Measurements from ENCODE around the gene SRR.

DNA sequence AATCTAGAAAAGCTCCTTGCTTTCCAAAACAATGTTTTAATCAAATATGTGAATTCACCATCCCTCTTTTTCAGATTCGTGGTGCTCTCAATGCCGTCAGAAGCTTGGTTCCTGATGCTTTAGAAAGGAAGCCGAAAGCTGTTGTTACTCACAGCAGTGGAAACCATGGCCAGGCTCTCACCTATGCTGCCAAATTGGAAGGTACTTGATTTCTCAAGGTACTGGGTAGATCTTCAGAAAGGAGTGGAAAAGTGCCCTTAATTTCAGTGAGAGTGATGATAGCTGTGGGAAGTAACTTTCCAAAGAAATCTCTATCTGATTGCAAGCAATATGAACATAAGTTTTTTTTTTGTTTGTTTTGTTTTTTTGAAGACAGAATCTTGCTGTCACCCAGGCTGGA is 14.0 kb downstream of the SRR start:
- TF ChIP-seq, protein P1, sequence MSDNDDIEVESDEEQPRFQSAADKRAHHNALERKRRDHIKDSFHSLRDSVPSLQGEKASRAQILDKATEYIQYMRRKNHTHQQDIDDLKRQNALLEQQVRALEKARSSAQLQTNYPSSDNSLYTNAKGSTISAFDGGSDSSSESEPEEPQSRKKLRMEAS (IDR thresholded peaks at IDR 0.05; ENCODE audit: low read depth, low read length): no peak
- TF ChIP-seq, protein P2, sequence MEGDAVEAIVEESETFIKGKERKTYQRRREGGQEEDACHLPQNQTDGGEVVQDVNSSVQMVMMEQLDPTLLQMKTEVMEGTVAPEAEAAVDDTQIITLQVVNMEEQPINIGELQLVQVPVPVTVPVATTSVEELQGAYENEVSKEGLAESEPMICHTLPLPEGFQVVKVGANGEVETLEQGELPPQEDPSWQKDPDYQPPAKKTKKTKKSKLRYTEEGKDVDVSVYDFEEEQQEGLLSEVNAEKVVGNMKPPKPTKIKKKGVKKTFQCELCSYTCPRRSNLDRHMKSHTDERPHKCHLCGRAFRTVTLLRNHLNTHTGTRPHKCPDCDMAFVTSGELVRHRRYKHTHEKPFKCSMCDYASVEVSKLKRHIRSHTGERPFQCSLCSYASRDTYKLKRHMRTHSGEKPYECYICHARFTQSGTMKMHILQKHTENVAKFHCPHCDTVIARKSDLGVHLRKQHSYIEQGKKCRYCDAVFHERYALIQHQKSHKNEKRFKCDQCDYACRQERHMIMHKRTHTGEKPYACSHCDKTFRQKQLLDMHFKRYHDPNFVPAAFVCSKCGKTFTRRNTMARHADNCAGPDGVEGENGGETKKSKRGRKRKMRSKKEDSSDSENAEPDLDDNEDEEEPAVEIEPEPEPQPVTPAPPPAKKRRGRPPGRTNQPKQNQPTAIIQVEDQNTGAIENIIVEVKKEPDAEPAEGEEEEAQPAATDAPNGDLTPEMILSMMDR (IDR thresholded peaks at IDR 0.05; ENCODE audit: low read depth, low read length): no peak
- no peak for TF ChIP-seq POLR2A (IDR thresholded peaks at IDR 0.05; ENCODE audit: extremely low read depth, insufficient read length)
- TF ChIP-seq MYC (IDR thresholded peaks at IDR 0.05; ENCODE audit: low read depth, low read length): no peak

Data from NB4 (cell line).